Measurements from ENCODE around the gene RNU1-2. TPM values are rescaled to one million over a fixed set of nuclear protein-coding genes. Genes with fewer than 3 reads are reported as not detected.
A peak's percentile ranks its signal among the peaks of the same experiment; 100 is the strongest.
"Not testable (repeated sequence)": the region's sequence is repeated elsewhere in the genome, so short reads cannot be mapped to it uniquely, and the experiment has no call there.

The RNU1-2 gene
- total RNA-seq, 2 donors from 2014 or later: under 0.01 TPM

- no peak for DNase-seq (ENCODE audit: low spot score)
- ATAC-seq (ENCODE audit: insufficient number of reproducible peaks, low FRiP score, low read depth): no peak
- no peaks in the 10 kb centered on the region for H3K27me3 ChIP-seq (replicated peaks; ENCODE audit: insufficient read depth)
- peaks cover 3 to 20% of the 10 kb centered on the region in 2 donors for H3K4me1 ChIP-seq (ENCODE audit: control insufficient read depth in 1 of 2, low read depth in 2 of 2)
- no peak for TF ChIP-seq CTCF (IDR thresholded peaks at IDR 0.05)
- H3K36me3 ChIP-seq: no peaks in the 10 kb centered on the region
- no peaks in the 10 kb centered on the region for H3K9me3 ChIP-seq
- H3K4me3 ChIP-seq: no peak overlapping the region
- H3K27ac ChIP-seq: no peak overlapping the region
Measured at GRCh38 chr1:16918371-16918770, 22.6 kb downstream of the RNU1-2 start.

DNA sequence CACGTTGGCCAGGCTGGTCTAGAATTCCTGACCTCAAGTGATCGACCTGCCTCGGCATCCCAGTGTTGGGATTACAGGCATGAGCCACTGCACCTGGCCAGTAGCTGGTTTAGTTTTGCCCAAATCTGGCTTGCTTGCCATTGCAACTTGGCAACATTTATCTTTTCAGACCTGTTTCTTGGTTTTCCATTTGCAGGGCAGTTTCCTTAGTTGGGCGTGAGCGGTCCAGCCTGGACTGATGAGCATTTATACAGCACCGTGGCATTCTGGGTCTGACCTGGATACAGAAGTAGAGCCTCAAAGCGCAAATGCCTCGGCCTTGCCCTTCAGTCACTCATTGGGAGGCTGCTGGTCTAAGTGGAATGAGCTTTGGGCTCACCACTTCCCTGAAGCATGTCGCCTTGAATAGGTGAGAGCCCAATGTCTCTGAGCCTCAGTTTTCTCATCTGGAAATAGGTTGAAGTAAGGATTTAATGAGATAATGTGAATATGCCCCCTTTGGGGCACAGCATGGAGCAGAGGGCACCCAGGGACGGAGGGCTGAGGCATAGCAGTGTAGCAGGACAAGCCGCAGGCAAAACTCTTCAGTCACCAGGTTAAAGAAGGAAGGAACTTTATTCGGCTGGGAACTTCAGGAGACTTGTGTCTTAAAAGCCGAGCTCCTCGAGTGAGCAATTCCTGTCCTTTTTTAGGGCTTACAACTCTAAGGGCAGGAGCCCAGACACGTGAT is 23.3 kb downstream of the RNU1-2 start:
- not testable (repeated sequence) for DNase-seq (ENCODE audit: low spot score); H3K36me3 ChIP-seq; H3K4me3 ChIP-seq; H3K27ac ChIP-seq; H3K27me3 ChIP-seq (replicated peaks; ENCODE audit: insufficient read depth); ATAC-seq (ENCODE audit: insufficient number of reproducible peaks, low FRiP score, low read depth); H3K9me3 ChIP-seq
- peaks cover 0 to 17% of the 10 kb centered on the region in 2 donors for H3K4me1 ChIP-seq (ENCODE audit: control insufficient read depth in 1 of 2, low read depth in 2 of 2)

DNA sequence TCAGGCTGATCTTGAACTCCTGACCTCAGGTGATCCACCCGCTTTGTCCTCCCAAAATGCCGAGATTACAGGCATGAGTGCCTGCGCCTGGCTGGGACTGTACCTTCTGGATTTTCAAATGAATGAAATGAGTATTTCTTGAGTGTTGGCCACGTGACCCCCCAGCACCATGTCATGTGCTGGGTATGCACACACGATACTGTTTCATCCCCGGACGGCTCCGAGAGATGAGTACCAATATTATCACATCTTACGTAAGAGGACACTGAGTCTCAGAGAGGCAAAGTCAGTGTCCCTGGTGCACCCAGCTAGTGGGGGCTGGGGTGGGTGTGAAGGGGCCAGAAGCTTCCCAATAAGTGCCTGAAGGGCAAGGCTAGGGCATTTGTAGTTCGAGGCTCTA is 25.2 kb downstream of the RNU1-2 start:
- no peak overlapping the region for H3K4me3 ChIP-seq
- H3K9me3 ChIP-seq: no peaks in the 10 kb centered on the region
- no peak for ATAC-seq (ENCODE audit: insufficient number of reproducible peaks, low FRiP score, low read depth)
- H3K36me3 ChIP-seq: no peaks in the 10 kb centered on the region
- peaks cover 0 to 6% of the 10 kb centered on the region in 2 donors for H3K4me1 ChIP-seq (ENCODE audit: control insufficient read depth in 1 of 2, low read depth in 2 of 2)
- no peaks in the 10 kb centered on the region for H3K27me3 ChIP-seq (replicated peaks; ENCODE audit: insufficient read depth)
- no peak overlapping the region for H3K27ac ChIP-seq
- no peak for DNase-seq (ENCODE audit: low spot score)
- no peak for TF ChIP-seq CTCF (IDR thresholded peaks at IDR 0.05)

DNA sequence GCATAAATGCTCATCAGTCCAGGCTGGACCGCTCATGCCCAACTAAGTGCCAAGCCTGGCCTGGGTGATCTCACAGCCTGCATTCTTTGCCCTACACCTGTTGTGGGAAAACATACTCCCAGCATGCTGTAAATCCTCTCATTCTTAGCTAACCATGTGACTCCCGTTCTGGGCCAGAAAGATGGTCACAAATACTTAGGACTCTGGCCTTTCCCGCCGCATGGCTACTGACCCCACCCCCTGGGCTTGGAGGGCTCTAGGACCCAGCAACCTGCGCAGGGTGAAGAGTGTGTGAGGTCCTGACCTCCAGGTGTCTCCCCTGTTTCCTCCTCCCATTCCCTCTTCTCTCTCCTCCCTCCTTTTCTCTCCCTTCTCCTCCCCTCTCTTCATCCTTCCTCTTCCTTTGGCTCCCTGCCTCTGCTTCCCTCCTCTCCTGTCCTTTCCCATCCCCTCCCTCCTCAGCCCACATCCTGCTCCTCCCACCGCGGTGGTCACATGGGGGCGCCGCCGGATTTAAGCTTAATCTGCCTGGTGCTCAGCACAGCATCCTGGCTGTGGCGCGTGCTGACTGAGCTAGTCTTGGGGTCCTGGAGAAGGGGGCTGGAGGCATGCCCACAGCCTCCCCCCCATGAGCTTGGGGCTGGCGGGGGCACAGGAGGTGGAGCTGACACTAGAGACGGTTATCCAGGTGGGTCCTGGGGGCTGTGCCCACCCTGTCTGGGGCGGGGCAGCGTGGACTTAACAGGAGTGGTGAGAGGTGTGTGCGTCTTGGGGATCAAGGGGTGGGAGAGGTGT is 25.8 kb downstream of the RNU1-2 start, which contains the start of gene CROCC:
TSS of gene CROCC (plus strand) at position 541 of the 795 bp plus-strand sequence. CDS start at position 629, 88 bp downstream.
- no peaks in the 10 kb centered on the region for H3K9me3 ChIP-seq
- H3K4me1 ChIP-seq (ENCODE audit: control insufficient read depth in 1 of 2, low read depth in 2 of 2): peaks cover 0 to 6% of the 10 kb centered on the region in 2 donors
- no peak for DNase-seq (ENCODE audit: low spot score)
- H3K27ac ChIP-seq: no peak within 1 kb of the TSS
- no peak for ATAC-seq (ENCODE audit: insufficient number of reproducible peaks, low FRiP score, low read depth)
- no peaks in the 10 kb centered on the region for H3K36me3 ChIP-seq
- H3K4me3 ChIP-seq: peak within 1 kb of the TSS; percentile 13
- TF ChIP-seq CTCF (IDR thresholded peaks at IDR 0.05): no peak
- H3K27me3 ChIP-seq (replicated peaks; ENCODE audit: insufficient read depth): no peaks in the 10 kb centered on the region

DNA sequence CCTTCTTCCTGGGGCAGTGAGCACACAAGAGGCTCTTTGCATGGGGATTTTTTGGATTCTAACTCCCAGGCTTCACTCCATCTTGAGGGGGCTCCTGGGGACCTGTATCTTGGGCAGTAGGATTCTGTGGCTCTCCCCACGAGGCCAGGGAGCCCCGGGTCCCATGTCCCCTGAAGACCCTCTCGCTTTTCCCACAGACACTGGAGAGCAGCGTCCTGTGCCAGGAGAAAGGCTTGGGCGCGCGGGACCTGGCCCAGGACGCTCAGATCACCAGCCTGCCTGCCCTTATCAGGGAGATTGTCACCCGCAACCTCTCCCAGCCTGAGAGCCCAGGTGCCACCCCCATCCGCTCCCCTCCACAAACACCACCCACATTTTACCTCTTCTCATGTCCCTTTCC is 26.7 kb downstream of the RNU1-2 start:
- no peak for ATAC-seq (ENCODE audit: insufficient number of reproducible peaks, low FRiP score, low read depth)
- Histone ChIP-seq H3K4me3 (no peak overlapping the region), H3K9me3 (no peaks in the 10 kb centered on the region), H3K27ac (no peak overlapping the region), H3K36me3 (no peaks in the 10 kb centered on the region), H3K27me3 (replicated peaks; ENCODE audit: insufficient read depth) (no peaks in the 10 kb centered on the region), H3K4me1 (ENCODE audit: control insufficient read depth in 1 of 2, low read depth in 2 of 2) (peaks cover 0 to 6% of the 10 kb centered on the region in 2 donors)
- no peak for DNase-seq (ENCODE audit: low spot score)
- no peak for TF ChIP-seq CTCF (IDR thresholded peaks at IDR 0.05)
